Activated gamma-delta T cell treated with anti-CD3 and anti-CD28 coated beads, Interleukin-2, amount 50 U/mL, for 16 hours (primary cell): ENCODE data around the gene BMPR2.
"Not testable (repeated sequence)": the region's sequence is repeated elsewhere in the genome, so short reads cannot be mapped to it uniquely, and the experiment has no call there.

Source experiments
- DNase-seq: peaks from one replicate; pipeline ENCODE4 v3.0.0-alpha.2; 2020; ENCODE audit warnings: low read depth

Gene BMPR2

GRCh38 chr2:202375609-202376408 is at the start of gene BMPR2:
Gene BMPR2 (plus strand): TSS chr2:202376327. CDS start chr2:202377475, 1,148 bp downstream.
- peak; percentile 69 for DNase-seq

- DNase-seq: no peak
Observed at GRCh38 chr2:202327858-202328257, 48.3 kb upstream of the BMPR2 start.

- no peak for DNase-seq
Observed at GRCh38 chr2:202335791-202336467, 40.2 kb upstream of the BMPR2 start.

GRCh38 chr2:202337151-202337550 is 39.0 kb upstream of the BMPR2 start:
- no peak for DNase-seq

GRCh38 chr2:202337706-202338346 is 38.3 kb upstream of the BMPR2 start:
- DNase-seq: no peak

- DNase-seq: no peak
Observed at GRCh38 chr2:202339071-202339870, 36.9 kb upstream of the BMPR2 start.

GRCh38 chr2:202344178-202344577 is 31.9 kb upstream of the BMPR2 start:
- DNase-seq: no peak

- no peak for DNase-seq
Observed at GRCh38 chr2:202346180-202346579, 29.9 kb upstream of the BMPR2 start.

- DNase-seq: no peak
Observed at GRCh38 chr2:202353430-202353829, 22.7 kb upstream of the BMPR2 start.

GRCh38 chr2:202355993-202356505 is 20.1 kb upstream of the BMPR2 start:
- DNase-seq: no peak

- DNase-seq: not testable (repeated sequence)
Observed at GRCh38 chr2:202358924-202359323, 17.2 kb upstream of the BMPR2 start.

- DNase-seq: no peak
Observed at GRCh38 chr2:202360646-202361045, 15.5 kb upstream of the BMPR2 start.

- no peak for DNase-seq
Observed at GRCh38 chr2:202361108-202361507, 15.0 kb upstream of the BMPR2 start.

- DNase-seq: no peak
Observed at GRCh38 chr2:202373490-202373889, 2.6 kb upstream of the BMPR2 start.

- DNase-seq: not testable (repeated sequence)
Observed at GRCh38 chr2:202374383-202374782, 1.7 kb upstream of the BMPR2 start.

- DNase-seq: peak; percentile 12
Observed at GRCh38 chr2:202375033-202375608, 1.0 kb upstream of the BMPR2 start.

- peak; percentile 3 for DNase-seq
Observed at GRCh38 chr2:202376460-202377206, 506 bp downstream of the BMPR2 start.

- DNase-seq: no peak
Observed at GRCh38 chr2:202377207-202377761, 1.2 kb downstream of the BMPR2 start.

GRCh38 chr2:202378001-202378400 is 1.9 kb downstream of the BMPR2 start:
- DNase-seq: no peak

- DNase-seq: no peak
Observed at GRCh38 chr2:202378662-202379358, 2.7 kb downstream of the BMPR2 start.
